CD4-positive, alpha-beta T cell (primary cell): ENCODE measurements around the gene OGFOD2. TPM values are rescaled to one million over a fixed set of nuclear protein-coding genes. Genes with fewer than 3 reads are reported as not detected.

Experiments used
- ATAC-seq: fragments of 200-7000 bp; cut with Tn5 transposase; one replicate; pipeline ENCODE4 v1.10.0; 2022; ENCODE audit warnings: mild to moderate bottlenecking; ENCODE audit not compliant: poor library complexity
- CTCF ChIA-PET: fragments of 350-600 bp; sonication (Branson Sonifier 250); formaldehyde crosslinking; loops from one replicate; lab custom pipeline; 2021; ENCODE audit warnings: antibody characterized with exemption, inconsistent platforms; lab: Charles Lee
- POLR2A ChIA-PET: fragments of 350-600 bp; sonication (Branson Sonifier 250); formaldehyde crosslinking; loops from one replicate; lab custom pipeline; 2021; ENCODE audit warnings: antibody characterized with exemption, inconsistent platforms; lab: Charles Lee
- DNase-seq, 14 experiments: peaks; one replicate each; pipeline ENCODE4 v3.0.0-alpha.2; 2013 to 2020; ENCODE audit warnings: mixed read lengths in 2 of 14
- H3K27ac ChIP-seq, 2 donors: one replicate each; pipeline versions ENCODE4 v1.5.1 to v1.7.0; 2013; ENCODE audit warnings: low read length in 2 of 2, low read depth in 1 of 2, mild to moderate bottlenecking in 1 of 2
- H3K27me3 ChIP-seq, 2 experiments: 1 replicate in 1 of 2; 2 replicates in 1 of 2; pipeline versions ENCODE4 v1.6.1 to v1.7.0; 2013; ENCODE audit warnings: low read length in 2 of 2, control low read depth in 1 of 2, mild to moderate bottlenecking in 1 of 2, moderate library complexity in 1 of 2; ENCODE audit not compliant: insufficient read depth in 2 of 2, control insufficient read depth in 1 of 2
- H3K36me3 ChIP-seq: one replicate; pipeline ENCODE4 v1.6.1; 2013; ENCODE audit warnings: low read length, control low read depth; ENCODE audit not compliant: insufficient read depth
- H3K4me1 ChIP-seq: one replicate; pipeline ENCODE4 v1.6.1; 2013; ENCODE audit warnings: low read length, control low read depth; ENCODE audit not compliant: insufficient read depth
- H3K4me3 ChIP-seq: one replicate; pipeline ENCODE4 v1.5.1; 2013; ENCODE audit warnings: mild to moderate bottlenecking, low read length, moderate library complexity
- H3K9me3 ChIP-seq, 2 experiments: 1 replicate in 1 of 2; 2 replicates in 1 of 2; pipeline versions ENCODE4 v1.6.1 to v1.7.0; 2013; ENCODE audit warnings: low read length in 2 of 2, mild to moderate bottlenecking in 2 of 2, control low read depth in 1 of 2, moderate library complexity in 1 of 2; ENCODE audit not compliant: control insufficient read depth in 1 of 2, insufficient read depth in 1 of 2
- H3K27ac Mint-ChIP-seq: one replicate; pipeline ENCODE4 v1.8.0; 2020; ENCODE audit warnings: mixed read lengths
- H3K27me3 Mint-ChIP-seq: one replicate; pipeline ENCODE4 v1.8.0; 2021; ENCODE audit warnings: mixed read lengths
- H3K36me3 Mint-ChIP-seq: one replicate; pipeline ENCODE4 v1.8.0; 2021; ENCODE audit warnings: low read depth, mixed read lengths
- H3K4me1 Mint-ChIP-seq: one replicate; pipeline ENCODE4 v1.8.0; 2021; ENCODE audit warnings: low read depth, mixed read lengths
- H3K4me3 Mint-ChIP-seq: one replicate; pipeline ENCODE4 v1.8.0; 2020; ENCODE audit warnings: mild to moderate bottlenecking, mixed read lengths
- H3K9me3 Mint-ChIP-seq: one replicate; pipeline ENCODE4 v1.8.0; 2020; ENCODE audit warnings: mixed read lengths
- intact Hi-C, 2 experiments: fragments of 100-400 bp; cut with DNase I in 1 of 2; cut with micrococcal nuclease in 1 of 2; formaldehyde crosslinking; loops; one replicate each; pipeline versions ENCODE4 v1.15.1 to v1.9.0; 2023 to 2025; cut with DNase I, micrococcal nuclease
- total RNA-seq, 174 experiments: library from RNA in 2 of 174; stranded (reverse) in 2 of 174; gene quantifications; one replicate each; pipeline ENCODE4 v1.2.3 and lab custom pipeline; 2021 to 2026
- TF ChIP-seq, protein P1 (sequence below): fragments of 200-600 bp; IDR thresholded peaks from one replicate; pipeline ENCODE4 v1.8.0; 2022; ENCODE audit warnings: antibody characterized with exemption, mild to moderate bottlenecking

The OGFOD2 gene
- total RNA-seq, 2 experiments from 2014 or later = 12.0 to 14.9 TPM

DNA sequence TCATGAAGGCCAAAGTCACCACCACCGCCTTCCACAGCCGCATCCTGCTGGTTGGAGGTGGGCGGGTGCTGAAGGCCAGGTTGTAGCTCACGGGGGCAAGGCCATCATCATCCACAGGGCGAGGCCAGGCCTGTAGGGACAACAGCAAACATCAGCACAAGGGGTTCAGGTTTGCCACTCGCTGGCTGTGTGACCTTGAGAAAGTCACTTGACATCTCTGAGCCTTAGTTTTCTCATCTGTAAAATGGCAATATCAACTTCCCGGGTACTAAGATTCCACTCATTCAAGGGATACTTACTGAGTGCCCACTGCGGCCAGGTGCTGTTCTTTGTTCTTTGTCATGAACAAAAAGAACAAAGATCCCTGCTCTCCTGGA, 14.9 kb upstream of the OGFOD2 start:
- TF ChIP-seq, protein P1, sequence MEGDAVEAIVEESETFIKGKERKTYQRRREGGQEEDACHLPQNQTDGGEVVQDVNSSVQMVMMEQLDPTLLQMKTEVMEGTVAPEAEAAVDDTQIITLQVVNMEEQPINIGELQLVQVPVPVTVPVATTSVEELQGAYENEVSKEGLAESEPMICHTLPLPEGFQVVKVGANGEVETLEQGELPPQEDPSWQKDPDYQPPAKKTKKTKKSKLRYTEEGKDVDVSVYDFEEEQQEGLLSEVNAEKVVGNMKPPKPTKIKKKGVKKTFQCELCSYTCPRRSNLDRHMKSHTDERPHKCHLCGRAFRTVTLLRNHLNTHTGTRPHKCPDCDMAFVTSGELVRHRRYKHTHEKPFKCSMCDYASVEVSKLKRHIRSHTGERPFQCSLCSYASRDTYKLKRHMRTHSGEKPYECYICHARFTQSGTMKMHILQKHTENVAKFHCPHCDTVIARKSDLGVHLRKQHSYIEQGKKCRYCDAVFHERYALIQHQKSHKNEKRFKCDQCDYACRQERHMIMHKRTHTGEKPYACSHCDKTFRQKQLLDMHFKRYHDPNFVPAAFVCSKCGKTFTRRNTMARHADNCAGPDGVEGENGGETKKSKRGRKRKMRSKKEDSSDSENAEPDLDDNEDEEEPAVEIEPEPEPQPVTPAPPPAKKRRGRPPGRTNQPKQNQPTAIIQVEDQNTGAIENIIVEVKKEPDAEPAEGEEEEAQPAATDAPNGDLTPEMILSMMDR = no peak

DNA sequence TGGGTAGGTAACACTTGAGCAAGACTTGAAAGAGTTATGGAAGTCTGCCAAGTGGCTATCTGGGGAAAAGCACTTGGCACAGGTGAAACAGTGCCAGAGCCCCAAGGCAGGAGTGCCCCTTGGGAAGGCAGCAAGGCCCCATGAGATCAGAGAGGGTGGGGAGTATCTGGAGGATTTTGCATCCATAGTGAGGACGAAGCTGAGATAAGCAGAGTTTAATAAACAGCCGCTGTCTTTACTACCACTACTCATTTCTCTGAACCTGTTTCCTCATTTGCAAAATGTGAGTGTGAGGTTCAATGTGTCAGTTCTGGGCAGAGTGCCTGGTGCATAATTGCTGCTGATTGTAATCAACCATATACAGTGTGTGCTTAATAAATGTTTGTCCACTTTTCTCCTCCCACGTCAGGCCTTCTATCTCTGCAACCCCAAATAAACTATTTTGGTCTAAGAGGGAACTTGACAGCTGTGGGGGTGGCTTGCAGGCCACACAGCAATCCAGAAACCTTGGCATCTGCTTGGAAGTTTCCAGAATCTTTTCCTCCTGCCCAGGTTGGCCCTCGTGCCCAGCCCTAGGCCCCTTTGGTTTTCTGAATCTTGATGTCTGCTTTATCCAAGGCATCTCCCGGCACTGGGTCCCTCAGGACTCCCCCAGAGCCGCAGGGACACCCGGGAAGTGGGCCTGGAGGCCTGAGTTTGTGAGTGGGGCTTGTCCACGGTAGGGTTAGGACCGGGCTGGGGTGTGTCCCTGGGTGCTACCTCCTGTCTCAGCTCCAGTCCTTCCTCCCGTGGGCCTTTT, 13.3 kb upstream of the OGFOD2 start:
- Histone ChIP-seq H3K4me3 (no peak overlapping the region), H3K27me3 (no peaks in the 10 kb centered on the region), H3K27ac (no peak overlapping the region), H3K9me3 (no peaks in the 10 kb centered on the region), H3K4me1 (peaks cover 25% of the 10 kb centered on the region), H3K36me3 (no peaks in the 10 kb centered on the region)
- ATAC-seq = no peak
- ChIA-PET POLR2A (no interaction called here), CTCF (no interaction called here)
- no peaks in the 10 kb centered on the region for H3K36me3 Mint-ChIP-seq
- TF ChIP-seq, protein P1 = no peak
- intact Hi-C loops = no loop called here
- no peaks in the 10 kb centered on the region for H3K9me3 Mint-ChIP-seq
- DNase-seq = no peak
- H3K4me1 Mint-ChIP-seq = peaks cover 5% of the 10 kb centered on the region
- no peak overlapping the region for H3K4me3 Mint-ChIP-seq
- no peaks in the 10 kb centered on the region for H3K27me3 Mint-ChIP-seq
- H3K27ac Mint-ChIP-seq = no peak overlapping the region

More for the DNA sequence above, 14.9 kb upstream of the OGFOD2 start:
- ATAC-seq (no peak), DNase-seq (no peak)
- Mint-ChIP-seq H3K4me3 (no peak overlapping the region), H3K36me3 (no peaks in the 10 kb centered on the region), H3K4me1 (peaks cover 5% of the 10 kb centered on the region), H3K27ac (no peak overlapping the region), H3K9me3 (no peaks in the 10 kb centered on the region), H3K27me3 (no peaks in the 10 kb centered on the region)
- intact Hi-C loops = no loop called here
- ChIA-PET CTCF (no interaction called here), POLR2A (no interaction called here)
- no peak overlapping the region for H3K27ac ChIP-seq
- no peaks in the 10 kb centered on the region for H3K27me3 ChIP-seq
- H3K9me3 ChIP-seq = no peaks in the 10 kb centered on the region
- no peak overlapping the region for H3K4me3 ChIP-seq
- H3K36me3 ChIP-seq = no peaks in the 10 kb centered on the region
- peaks cover 12% of the 10 kb centered on the region for H3K4me1 ChIP-seq

DNA sequence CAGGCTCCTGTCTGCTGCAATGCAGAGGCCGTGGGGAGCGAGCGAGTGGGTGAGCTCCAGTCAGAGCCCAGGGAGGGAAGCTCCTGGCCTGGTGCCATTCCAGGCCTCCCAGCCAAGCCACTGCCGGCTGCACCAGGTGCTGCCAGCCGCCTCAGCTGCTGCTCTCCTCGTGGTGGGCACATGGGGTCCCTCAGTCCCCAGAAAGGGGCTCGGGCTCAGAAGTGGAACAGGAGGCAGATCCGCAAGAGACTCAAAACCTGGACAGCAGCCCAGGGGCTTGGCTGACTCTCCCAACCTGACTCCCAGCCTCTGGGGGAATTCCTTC, 11.1 kb upstream of the OGFOD2 start:
- intact Hi-C loops = no loop called here
- no peak overlapping the region for H3K27ac ChIP-seq
- no peaks in the 10 kb centered on the region for H3K9me3 ChIP-seq
- H3K4me1 Mint-ChIP-seq = peaks cover 5% of the 10 kb centered on the region
- TF ChIP-seq, protein P1 = no peak
- no peaks in the 10 kb centered on the region for H3K9me3 Mint-ChIP-seq
- H3K27ac Mint-ChIP-seq = no peak overlapping the region
- no peaks in the 10 kb centered on the region for H3K27me3 ChIP-seq
- CTCF ChIA-PET = no interaction called here
- H3K4me1 ChIP-seq = peaks cover 28% of the 10 kb centered on the region
- no peaks in the 10 kb centered on the region for H3K27me3 Mint-ChIP-seq
- ATAC-seq (no peak), DNase-seq (no peak)
- no peak overlapping the region for H3K4me3 ChIP-seq
- no peak overlapping the region for H3K4me3 Mint-ChIP-seq
- POLR2A ChIA-PET = no interaction called here
- H3K36me3 ChIP-seq = no peaks in the 10 kb centered on the region
- no peaks in the 10 kb centered on the region for H3K36me3 Mint-ChIP-seq
